ENCODE data around the gene TSPAN9.

TSPAN9 gene

GRCh38 chr12:3192221-3192620 lies 115.0 kb downstream of the TSPAN9 start:
- DNase-seq: no peak

DNA sequence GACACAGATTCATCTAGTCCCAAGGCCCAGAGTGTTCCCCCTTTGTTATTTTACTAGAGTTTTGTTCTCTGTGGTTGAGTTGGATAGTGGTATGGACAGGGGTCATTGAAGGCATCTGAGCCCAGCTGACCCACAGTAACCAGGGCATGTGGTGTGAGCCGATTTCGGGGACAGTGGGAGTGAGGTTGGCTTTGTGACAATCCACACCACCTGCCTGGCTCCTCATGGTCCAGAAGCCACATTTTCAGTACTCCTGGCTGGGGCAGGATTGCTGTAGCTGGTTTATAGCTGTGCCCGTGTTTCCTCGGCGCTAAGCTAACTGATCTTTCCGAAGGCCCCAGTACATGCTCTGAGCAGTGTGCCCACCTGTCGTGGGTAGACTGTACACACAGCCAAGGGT lies 116.0 kb downstream of the TSPAN9 start:
- DNase-seq: no peak

- no peak for DNase-seq
Observed at GRCh38 chr12:3193755-3194154, 116.6 kb downstream of the TSPAN9 start.

DNA sequence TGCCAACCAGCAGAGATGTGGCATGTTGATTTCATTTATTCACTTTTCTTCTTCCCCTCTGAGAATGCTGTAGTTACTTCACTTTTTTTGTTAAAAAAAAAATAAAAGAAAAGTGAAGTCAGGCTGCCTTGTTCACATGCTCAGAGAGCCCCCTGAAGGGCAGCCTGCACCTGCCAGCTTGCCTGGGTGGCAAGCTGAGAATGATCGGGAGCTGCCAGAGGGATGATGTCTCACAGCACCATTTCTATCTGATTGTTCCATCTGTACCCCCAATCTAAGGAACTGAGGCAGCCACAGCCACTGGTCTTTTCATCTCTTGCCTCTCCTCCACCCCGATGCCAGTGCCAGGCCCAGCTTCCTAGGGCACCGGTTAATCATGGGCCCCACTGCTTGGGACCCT lies 118.2 kb downstream of the TSPAN9 start:
- no peak for DNase-seq

- no peak for DNase-seq
Observed at GRCh38 chr12:3195859-3196483, 118.8 kb downstream of the TSPAN9 start.

GRCh38 chr12:3196488-3196887 lies 119.3 kb downstream of the TSPAN9 start:
- DNase-seq: no peak

DNA sequence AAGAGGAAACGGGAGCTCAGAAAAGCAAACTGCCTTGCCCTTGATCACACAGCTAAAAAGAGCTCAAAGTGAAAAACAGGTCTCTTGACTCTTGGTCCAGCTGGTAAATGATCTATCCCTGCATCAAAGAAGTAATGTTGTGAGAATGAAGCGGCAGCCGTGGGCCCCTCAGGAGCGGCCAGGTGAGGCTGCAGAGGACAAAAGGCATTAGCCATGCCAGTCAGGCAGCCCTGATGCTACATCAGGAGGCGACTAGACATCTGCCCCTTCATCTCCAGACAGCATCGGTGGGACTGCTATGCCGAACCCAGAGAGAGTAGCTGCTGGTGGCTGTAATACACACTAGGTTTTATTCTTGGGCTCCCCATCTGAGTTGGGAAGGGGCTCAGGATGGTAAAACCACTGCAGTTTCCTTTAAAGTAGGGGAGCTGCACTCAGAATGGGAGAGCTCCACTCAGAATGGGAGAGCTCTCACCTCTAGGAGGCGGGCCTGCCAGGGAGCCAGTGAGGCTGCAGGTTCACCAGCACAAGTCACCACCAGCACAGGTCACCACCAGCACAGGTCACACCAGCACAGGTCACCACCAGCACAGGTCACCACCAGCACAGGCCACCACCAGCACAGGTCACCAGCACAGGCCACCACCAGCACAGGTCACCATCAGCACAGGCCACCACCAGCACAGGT lies 120.1 kb downstream of the TSPAN9 start:
- no peak for DNase-seq

GRCh38 chr12:3199551-3200031 lies 122.4 kb downstream of the TSPAN9 start:
- DNase-seq: no peak

DNA sequence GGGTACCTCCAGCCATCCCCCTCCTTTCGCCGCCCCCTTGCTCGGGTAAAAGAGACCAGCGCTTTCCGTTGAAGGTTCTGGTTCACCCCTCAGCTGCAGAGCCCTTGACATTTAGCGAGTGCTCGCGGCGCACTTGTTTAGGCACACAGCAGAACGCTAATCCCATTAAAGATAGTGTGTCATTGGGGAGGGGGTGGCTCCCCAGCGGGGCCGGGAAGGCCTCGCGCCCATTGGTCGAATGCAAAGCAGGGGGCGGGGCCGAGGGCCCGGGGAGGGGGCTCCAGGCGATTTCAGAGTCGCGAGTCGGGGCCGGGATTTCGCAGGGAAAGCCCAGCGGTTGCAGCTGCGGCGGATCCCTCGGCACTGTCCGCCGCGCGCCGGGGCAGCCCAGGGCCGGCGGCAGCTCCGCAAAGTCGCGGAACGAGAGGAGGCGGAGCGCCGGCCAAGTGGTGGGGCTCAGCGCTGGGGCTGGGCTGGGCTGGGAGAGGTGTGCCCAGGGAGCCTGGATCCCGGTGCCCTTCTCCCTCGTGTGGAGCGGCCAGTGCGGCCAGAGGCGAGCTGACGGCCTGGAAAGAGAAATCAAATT lies 122.9 kb downstream of the TSPAN9 start:
- DNase-seq: no peak

DNA sequence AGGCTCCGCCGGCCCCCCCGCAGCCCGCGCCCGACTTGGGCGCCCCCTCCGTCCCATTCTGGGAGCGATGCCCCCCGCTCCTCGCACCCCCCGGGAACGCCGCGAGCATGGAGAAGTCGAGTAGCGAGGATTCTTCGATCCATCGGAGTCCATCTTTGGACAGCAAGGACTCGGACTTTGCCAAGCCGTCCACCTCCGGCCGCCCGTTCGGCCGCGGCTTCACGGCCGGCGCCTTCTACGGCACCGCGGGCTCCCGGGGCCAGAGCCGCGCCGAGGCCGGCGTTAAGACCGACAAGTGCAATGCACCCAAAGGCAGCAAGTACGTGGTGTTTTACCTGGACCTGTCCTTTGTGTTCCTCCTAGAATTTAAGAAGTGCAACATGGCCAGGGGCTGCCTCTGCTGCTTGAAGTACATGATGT lies 123.6 kb downstream of the TSPAN9 start:
- DNase-seq: no peak

DNA sequence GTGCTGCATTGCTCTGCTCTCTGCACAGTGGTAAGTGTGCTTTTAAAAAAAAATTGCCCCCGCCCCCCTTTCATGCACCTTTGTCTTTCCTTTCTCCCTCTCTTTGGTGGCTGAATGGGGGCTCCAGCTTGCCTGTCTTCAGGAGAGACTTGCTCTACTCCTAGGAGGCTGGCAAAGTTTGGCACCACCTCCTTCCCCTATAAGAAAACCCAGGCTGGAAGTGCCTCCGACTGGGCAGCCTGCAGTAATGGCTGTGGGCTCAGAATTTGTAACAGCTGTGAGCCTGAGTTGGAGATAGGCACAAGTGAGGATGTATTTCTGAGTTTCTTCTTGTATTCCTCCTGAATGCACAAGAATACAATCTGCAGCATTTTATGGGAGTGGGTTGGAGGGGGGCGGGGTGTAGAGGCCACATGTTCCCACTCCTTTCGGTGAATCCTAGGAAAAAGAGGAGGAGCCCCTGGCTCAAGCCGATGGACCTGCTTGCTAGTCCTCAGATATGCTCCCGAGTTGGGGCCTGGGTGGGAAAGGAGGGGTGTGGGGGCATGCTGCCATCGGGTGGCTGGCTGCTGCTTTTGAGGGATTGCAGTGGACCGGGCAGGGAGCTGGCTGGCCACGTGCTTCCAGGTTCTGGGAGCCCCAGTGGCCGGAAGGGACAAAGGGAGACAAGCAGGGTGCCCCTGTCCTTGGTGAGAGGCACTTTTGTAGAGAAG lies 124.3 kb downstream of the TSPAN9 start:
- no peak for DNase-seq

GRCh38 chr12:3202096-3202495 lies 124.9 kb downstream of the TSPAN9 start:
- no peak for DNase-seq

DNA sequence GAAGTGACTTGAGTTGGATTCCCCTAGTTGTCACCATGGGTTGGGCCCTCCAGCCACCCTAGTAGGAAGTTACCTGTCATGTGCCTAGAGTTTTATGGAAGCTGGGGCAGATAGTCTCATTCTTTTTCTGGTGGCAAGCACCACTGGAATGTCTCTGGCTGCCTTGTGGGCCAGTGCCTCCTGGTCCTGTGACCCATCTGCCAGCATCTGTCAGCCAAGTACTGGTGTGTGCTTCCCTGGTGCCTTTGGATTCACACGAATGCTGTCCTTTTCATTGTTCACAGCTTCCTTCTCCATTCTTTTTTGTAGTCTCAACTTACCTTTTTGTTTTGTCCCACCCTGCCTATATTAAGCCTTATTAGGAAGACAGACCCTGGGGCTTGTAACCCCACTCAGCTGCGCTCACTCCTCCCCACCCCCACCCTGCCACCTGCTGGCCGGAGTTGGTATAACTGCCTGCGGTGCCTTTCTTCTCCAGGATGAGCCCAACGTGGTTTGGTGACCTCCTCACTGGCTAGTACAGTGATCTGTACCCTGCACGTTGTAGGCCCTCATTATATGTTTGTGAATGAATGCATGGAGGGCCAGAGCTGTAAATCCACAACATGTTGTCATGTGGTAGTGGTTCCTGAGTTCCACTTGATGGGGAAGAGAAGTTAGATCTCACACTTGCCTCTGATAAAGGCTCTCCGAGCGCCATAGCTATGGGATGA lies 125.7 kb downstream of the TSPAN9 start:
- DNase-seq: peak in 5 of 6 experiments; percentile 13 to 46 (median 22)

DNA sequence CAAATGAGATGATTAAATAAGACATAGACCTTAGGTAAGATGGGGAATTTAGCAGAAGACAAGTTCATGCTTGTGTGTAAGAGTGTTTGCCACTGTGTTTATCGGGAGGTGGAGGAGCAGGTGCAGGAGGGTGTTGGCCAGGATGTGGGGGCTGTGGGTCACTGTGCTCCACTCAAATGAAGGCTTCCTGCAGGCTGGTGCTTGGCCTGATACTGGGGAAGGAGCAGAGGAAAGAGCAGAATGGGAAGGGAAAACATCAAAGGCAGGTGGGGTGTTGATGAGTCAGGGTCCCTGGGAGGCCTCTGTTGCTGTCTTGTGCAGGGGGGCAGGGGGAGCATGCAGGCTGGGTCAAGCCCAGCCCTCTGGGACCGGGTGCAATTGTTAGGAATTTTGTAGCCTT lies 126.5 kb downstream of the TSPAN9 start:
- no peak for DNase-seq

- DNase-seq: no peak
Observed at GRCh38 chr12:3204143-3204542, 127.0 kb downstream of the TSPAN9 start.

GRCh38 chr12:3204730-3205531 lies 127.8 kb downstream of the TSPAN9 start:
- no peak for DNase-seq

DNA sequence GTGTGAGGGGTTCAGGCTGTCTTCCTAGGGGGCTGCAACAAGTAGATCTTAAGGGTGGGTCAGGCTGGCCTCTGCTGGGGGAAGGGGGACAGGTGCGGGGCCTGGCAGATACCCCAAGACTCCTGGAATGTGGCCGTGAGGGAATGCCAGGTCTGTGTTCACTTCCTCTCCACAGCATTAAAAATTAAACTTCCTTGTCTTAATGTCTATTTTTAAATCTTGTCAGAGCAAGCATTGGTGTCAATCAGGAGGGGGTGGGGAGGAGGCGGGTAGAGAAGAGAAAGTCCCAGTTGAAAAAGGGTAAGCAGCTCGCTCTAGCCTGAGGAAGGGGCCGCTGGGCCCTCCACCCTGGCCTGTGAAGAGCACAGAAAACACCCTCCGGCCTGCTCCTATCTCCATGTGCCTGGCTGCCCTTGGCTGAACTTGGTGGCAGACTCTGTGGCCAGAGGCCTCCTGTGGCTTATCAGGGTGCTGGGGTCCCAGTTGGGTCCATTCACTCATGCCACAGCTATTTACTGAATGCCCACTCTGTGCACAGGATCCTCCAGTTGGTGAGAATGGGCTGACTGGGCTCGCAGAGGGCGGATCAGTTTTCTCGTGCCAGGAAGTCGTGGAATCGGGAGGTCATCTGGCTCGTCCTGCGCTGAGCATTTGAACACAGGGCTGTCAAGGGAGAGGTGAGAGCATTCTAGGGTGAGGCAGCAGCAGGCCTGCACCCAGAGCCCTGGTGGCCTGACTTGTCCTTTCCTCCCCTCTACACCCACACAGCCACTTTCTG lies 128.8 kb downstream of the TSPAN9 start:
- no peak for DNase-seq

- DNase-seq: no peak
Observed at GRCh38 chr12:3206536-3207072, 129.4 kb downstream of the TSPAN9 start.

DNA sequence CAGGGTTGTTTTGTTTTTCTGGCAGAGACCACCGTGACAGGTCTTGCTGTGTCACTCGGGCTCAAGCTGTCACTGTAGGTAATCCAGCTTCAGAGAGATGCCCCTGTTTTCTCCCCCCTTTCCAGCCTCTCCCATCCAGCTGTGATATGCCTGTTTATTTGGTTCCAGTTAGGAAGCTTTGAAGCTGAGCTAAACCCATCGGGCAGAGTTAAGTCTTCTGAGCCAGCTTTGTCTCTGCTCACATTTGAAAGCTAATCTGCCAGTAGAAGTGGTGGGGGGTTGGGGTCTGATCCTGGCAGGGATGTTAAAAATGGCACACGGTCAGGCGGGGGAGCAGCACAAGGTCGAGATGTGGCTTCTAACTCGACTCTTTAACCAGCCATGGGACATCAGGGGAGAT lies 130.0 kb downstream of the TSPAN9 start:
- no peak for DNase-seq

DNA sequence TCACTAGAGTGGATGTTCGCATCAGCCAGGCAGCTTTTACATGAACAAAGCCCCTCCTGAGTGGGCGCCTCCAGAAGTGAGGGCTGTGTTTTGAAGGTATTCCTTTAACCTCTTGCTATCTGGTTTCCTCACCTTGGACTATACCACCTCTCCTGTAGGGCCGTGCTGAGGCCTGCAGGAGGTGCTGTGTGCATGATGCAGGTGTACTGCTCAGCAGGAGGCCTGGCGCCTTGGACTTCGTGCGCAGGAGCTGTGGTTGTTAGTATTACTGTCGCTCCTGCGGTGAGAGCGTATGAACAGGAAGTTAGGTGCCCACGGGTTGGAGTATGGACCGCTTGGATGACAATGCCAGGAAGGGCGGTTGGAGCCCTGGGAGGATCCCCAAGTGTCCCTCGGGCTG lies 130.7 kb downstream of the TSPAN9 start:
- DNase-seq: no peak

GRCh38 chr12:3213188-3213587 lies 136.0 kb downstream of the TSPAN9 start:
- DNase-seq: no peak
